Raji (cell line): ENCODE measurements around the gene VWC2L.

Experiments used
- POLR2A ChIP-seq: IDR thresholded peaks from 2 replicates; pipeline ENCODE4 v1.6.1; 2011; ENCODE audit warnings: low read depth, low read length, control low read depth; ENCODE audit not compliant: insufficient read depth

The VWC2L gene

GRCh38 chr2:214410918-214411554 lies at the start of gene VWC2L:
VWC2L (plus strand) TSS chr2:214411054; CDS start chr2:214414194, 3,140 bp downstream.
- no peak for TF ChIP-seq POLR2A

- TF ChIP-seq POLR2A: no peak
Observed at GRCh38 chr2:214361116-214361515, 49.7 kb upstream of the VWC2L start.

- no peak for TF ChIP-seq POLR2A
Observed at GRCh38 chr2:214365549-214365948, 45.3 kb upstream of the VWC2L start.

- TF ChIP-seq POLR2A: no peak
Observed at GRCh38 chr2:214367171-214367570, 43.7 kb upstream of the VWC2L start.

GRCh38 chr2:214376618-214377285 lies 34.1 kb upstream of the VWC2L start:
- no peak for TF ChIP-seq POLR2A

- no peak for TF ChIP-seq POLR2A
Observed at GRCh38 chr2:214377286-214377624, 33.6 kb upstream of the VWC2L start.

- no peak for TF ChIP-seq POLR2A
Observed at GRCh38 chr2:214378455-214379103, 32.3 kb upstream of the VWC2L start.

- no peak for TF ChIP-seq POLR2A
Observed at GRCh38 chr2:214379227-214379626, 31.6 kb upstream of the VWC2L start.

GRCh38 chr2:214380681-214381080 lies 30.2 kb upstream of the VWC2L start:
- TF ChIP-seq POLR2A: no peak

- TF ChIP-seq POLR2A: no peak
Observed at GRCh38 chr2:214382229-214382628, 28.6 kb upstream of the VWC2L start.

GRCh38 chr2:214386720-214387119 lies 24.1 kb upstream of the VWC2L start:
- TF ChIP-seq POLR2A: no peak

GRCh38 chr2:214389334-214389733 lies 21.5 kb upstream of the VWC2L start:
- no peak for TF ChIP-seq POLR2A

GRCh38 chr2:214393796-214394195 lies 17.1 kb upstream of the VWC2L start:
- TF ChIP-seq POLR2A: no peak

GRCh38 chr2:214395040-214395439 lies 15.8 kb upstream of the VWC2L start:
- no peak for TF ChIP-seq POLR2A

- TF ChIP-seq POLR2A: no peak
Observed at GRCh38 chr2:214401580-214401979, 9.3 kb upstream of the VWC2L start.

GRCh38 chr2:214410128-214410775 lies 602 bp upstream of the VWC2L start:
- no peak for TF ChIP-seq POLR2A

GRCh38 chr2:214412679-214413078 lies 1.8 kb downstream of the VWC2L start:
- no peak for TF ChIP-seq POLR2A

GRCh38 chr2:214436470-214436869 lies 25.6 kb downstream of the VWC2L start:
- no peak for TF ChIP-seq POLR2A
